Subcutaneous adipose tissue (tissue), 4 donors: ENCODE results near the gene TMEM259. TPM values are rescaled to one million over a fixed set of nuclear protein-coding genes. Genes with fewer than 3 reads are reported as not detected.

Source experiments
- CTCF ChIP-seq: fragments of 450-650 bp; IDR thresholded peaks from one replicate; pipeline ENCODE4 v1.5.1; 2016; ENCODE audit warnings: low read depth, mild to moderate bottlenecking, control low read depth, antibody characterized with exemption, moderate library complexity
- total RNA-seq, 4 donors: library from RNA; depleted of rRNA; stranded (reverse); fragments of >200 nt; gene quantifications; one replicate each; pipeline ENCODE4 v1.1.0, GENCODE V29; 2016

Gene TMEM259
- total RNA-seq, 4 donors from 2014 or later: 65.1 to 193 (median 94.0) TPM

- TF ChIP-seq CTCF: no peak
These were observed 15.2 kb upstream of the TMEM259 start for GRCh38 chr19:1035998-1036621.

GRCh38 chr19:1032264-1032867, 11.4 kb upstream of the TMEM259 start:
- no peak for TF ChIP-seq CTCF

GRCh38 chr19:1028062-1028926, 7.4 kb upstream of the TMEM259 start:
- no peak for TF ChIP-seq CTCF

GRCh38 chr19:1027650-1028061, 6.7 kb upstream of the TMEM259 start:
- TF ChIP-seq CTCF: no peak

- TF ChIP-seq CTCF: no peak
These were observed 6.1 kb upstream of the TMEM259 start for GRCh38 chr19:1026783-1027649.

- TF ChIP-seq CTCF: no peak
These were observed 5.2 kb upstream of the TMEM259 start, which contains the start of gene CNN2 for GRCh38 chr19:1025960-1026782. Gene CNN2, plus strand, starts transcription at chr19:1026608. Its CDS starts 54 bp downstream, at chr19:1026662.
